ENCODE measurements around the gene PACRG. TPM values are rescaled to one million over a fixed set of nuclear protein-coding genes. Genes with fewer than 3 reads are reported as not detected.

The PACRG gene
- total and polyA plus RNA-seq, 2 donors (not counting 3 experiments of a cell fraction or from before 2014, with no cell fraction given) = 0.08 TPM; not detected in 1

- H3K27ac ChIP-seq (ENCODE audit: insufficient read depth, low read depth, low read length) = no peak overlapping the region
- no peaks in the 10 kb centered on the region for H3K9me1 ChIP-seq (replicated peaks; ENCODE audit: control insufficient read depth, extremely low read depth, insufficient read depth, low read length)
- CTCF ChIA-PET = interaction anchor here (0.6 to 2.0 kb wide), 2 partner anchors 8 to 31 kb away, joined by 3 to 6 read pairs; no protein-coding TSS in a partner anchor
- DNase-seq (ENCODE audit: low read depth, low spot score) = no peak
- peaks cover 0 to 2% of the 10 kb centered on the region in 2 experiments for H3K27me3 ChIP-seq (ENCODE audit: control insufficient read depth in 2 of 2, insufficient read depth in 2 of 2, low read length in 2 of 2)
- no peaks in the 10 kb centered on the region for H3K4me1 ChIP-seq (ENCODE audit: control insufficient read depth, extremely low read depth, insufficient read depth, low read length)
- no peaks in the 10 kb centered on the region for H4K20me1 ChIP-seq (replicated peaks; ENCODE audit: control insufficient read depth, extremely low read depth, insufficient read depth, low read length)
- no peak overlapping the region for H2AFZ ChIP-seq (ENCODE audit: low read depth, low read length)
- no peaks in the 10 kb centered on the region for H3K9me3 ChIP-seq (replicated peaks; ENCODE audit: control insufficient read depth, insufficient read depth, low read length)
- BruUV-seq (replicated peaks) = no TSS peak
- no peak overlapping the region for H3K4me3 ChIP-seq (replicated peaks in 1 of 3; ENCODE audit: insufficient read depth in 1 of 3, low read depth in 1 of 3, low read length in 3 of 3)
- H3K9ac ChIP-seq (replicated peaks; ENCODE audit: extremely low read depth, insufficient read depth, low read length) = no peak overlapping the region
- dilution Hi-C loops (cut with MboI; ENCODE audit: extremely low pct_ligation_motif_present, low sequenced_read_pairs) (no loop called here), intact Hi-C loops (cut with micrococcal nuclease) (no loop called here)
- TF ChIP-seq GATA2 (IDR thresholded peaks at IDR 0.05; ENCODE audit: insufficient read depth, insufficient read length, low read depth, low read length) (no peak), MAX (IDR thresholded peaks at IDR 0.05; ENCODE audit: insufficient read depth, insufficient read length) (no peak), POLR2A (IDR thresholded peaks at IDR 0.05; ENCODE audit: low read depth, low read length) (no peak), JUN (IDR thresholded peaks at IDR 0.05; ENCODE audit: borderline replicate concordance, insufficient read depth, insufficient read length, low read depth) (no peak), EZH2 (IDR thresholded peaks at IDR 0.05; ENCODE audit: borderline replicate concordance, low read depth, low read length, severe bottlenecking) (no peak), CTCF (IDR thresholded peaks at IDR 0.05; ENCODE audit: extremely low read depth in 1 of 2, insufficient read depth in 1 of 2, low read depth in 1 of 2, low read length in 2 of 2) (no peak), POLR2AphosphoS5 (IDR thresholded peaks at IDR 0.05; ENCODE audit: insufficient read depth, low read depth, low read length) (no peak), MYC (IDR thresholded peaks at IDR 0.05; ENCODE audit: low read depth, low read length) (no peak), FOS (IDR thresholded peaks at IDR 0.05; ENCODE audit: borderline replicate concordance, insufficient read depth, low read length) (no peak)
- no peak overlapping the region for H3K4me2 ChIP-seq (ENCODE audit: insufficient read depth, low read length)
- H3K36me3 ChIP-seq (ENCODE audit: control insufficient read depth in 2 of 2, extremely low read depth in 1 of 2, insufficient read depth in 2 of 2, low read length in 2 of 2) = no peaks in the 10 kb centered on the region
- no peak for FAIRE-seq
- H3K79me2 ChIP-seq (ENCODE audit: control insufficient read depth, insufficient read depth, low read length) = no peaks in the 10 kb centered on the region
- POLR2A ChIA-PET = no interaction called here
Observed at GRCh38 chr6:163323274-163323673, 595.5 kb downstream of the PACRG start.
